HG03442 (cell line): Measurements from ENCODE around the gene ANK2.

Experiments
- ATAC-seq: cut with Tn5 transposase; IDR thresholded peaks from one replicate; pipeline ENCODE4 v1.9.1; 2021; ENCODE audit warnings: mild to moderate bottlenecking, moderate library complexity; ENCODE audit not compliant: unreplicated experiment

ANK2 gene

GRCh38 chr4:113383111-113383785, 333.8 kb downstream of the ANK2 start:
- no peak for ATAC-seq

DNA sequence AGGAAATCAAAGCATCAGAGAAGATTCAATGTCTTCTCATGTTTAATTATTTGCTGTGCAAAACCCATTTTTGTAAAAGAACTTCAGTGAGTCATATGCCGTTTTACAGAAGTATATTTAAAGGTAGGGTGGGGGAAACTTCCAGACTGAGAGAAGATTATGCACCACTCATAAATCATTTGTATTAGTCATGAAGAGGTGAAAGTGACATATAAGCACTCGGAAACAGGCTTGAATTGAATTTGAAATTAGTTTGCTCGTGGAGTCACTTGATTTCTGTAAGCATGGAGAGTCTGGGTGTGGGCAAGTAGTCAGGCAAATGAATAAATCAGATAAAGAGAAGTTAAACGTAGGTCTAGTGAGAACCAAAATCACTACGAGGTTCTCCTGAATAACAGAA, 335.1 kb downstream of the ANK2 start:
- ATAC-seq = no peak

DNA sequence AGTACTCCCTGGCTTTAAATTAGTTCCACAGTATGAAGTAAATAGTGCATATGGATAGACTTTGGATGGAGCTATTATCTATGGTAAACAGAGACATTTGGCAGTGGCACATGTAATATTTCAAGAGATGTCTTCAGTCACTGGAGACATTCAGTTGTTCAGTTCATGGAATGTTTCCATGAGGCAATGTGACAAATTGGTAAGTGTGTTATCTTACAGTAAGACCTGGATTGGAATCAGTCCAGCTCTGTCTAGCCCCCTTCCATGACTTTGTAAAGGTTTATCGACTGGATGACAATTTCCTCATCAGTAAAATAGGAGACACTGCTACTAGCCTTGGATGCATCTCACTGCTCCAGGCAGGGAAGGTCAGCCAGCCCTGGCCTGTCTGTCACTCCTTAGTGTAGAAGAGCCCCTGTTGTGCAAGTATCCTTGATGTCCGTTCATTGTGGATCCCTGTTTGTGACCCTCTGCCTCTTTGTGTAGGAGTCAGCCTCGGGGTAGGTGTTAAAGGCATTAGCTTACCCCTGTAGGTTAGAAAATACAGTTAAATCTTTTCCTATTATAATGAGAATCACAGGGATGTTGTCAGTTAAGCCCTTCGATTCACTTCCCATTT, 335.9 kb downstream of the ANK2 start:
- no peak for ATAC-seq

GRCh38 chr4:113389160-113389559, 339.7 kb downstream of the ANK2 start:
- no peak for ATAC-seq

DNA sequence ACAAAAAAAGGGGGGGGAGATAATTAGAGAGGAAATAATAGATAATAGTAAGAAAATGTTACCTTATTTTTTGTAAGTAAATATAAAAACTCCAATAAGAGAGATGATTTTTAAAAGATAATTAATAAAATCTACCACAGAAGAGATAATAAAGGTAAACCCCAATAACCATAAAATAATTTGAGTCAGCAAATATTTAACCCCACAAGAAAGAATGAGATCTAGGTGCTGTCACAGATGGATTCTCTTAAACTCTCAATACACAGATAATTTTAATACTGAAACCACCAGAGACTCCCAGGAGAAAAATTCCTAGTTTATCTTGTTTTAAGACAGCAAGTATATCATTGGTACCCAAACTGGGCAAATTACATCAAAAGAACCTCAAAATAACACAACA, 341.4 kb downstream of the ANK2 start:
- ATAC-seq = no peak

DNA sequence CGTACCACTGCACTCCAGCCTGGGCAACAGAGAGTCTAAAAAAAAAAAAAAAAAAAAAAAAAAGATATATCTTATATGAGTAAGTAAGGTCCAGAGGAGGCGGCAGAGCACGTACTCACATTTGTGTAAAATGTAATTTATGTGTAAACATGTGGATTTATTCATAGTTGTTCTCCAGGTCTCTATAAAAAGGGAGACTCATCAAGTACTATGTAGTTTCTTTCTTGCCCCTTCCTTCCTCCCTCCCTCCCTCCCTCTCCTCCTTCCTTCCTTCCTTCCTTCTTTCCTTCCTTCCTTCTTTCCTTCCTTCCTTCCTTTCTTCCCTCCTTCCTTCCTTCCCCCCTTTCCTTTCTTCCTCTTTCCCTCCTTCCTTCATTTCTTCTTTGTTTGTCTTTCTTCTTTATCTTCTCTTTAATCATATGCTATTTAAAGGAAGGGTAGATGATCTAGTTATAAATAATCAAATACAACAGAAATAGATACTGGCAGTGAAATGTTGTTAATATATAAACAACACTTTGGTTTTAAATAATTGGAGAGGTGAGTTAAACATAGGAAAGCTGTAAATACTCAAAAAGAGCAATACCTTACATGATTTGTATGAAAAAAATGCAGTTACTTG, 344.8 kb downstream of the ANK2 start:
- no peak for ATAC-seq

- ATAC-seq = peak; percentile 94
Measured at GRCh38 chr4:113394730-113395530, 345.5 kb downstream of the ANK2 start.

GRCh38 chr4:113397114-113397701, 347.8 kb downstream of the ANK2 start:
- ATAC-seq = no peak

DNA sequence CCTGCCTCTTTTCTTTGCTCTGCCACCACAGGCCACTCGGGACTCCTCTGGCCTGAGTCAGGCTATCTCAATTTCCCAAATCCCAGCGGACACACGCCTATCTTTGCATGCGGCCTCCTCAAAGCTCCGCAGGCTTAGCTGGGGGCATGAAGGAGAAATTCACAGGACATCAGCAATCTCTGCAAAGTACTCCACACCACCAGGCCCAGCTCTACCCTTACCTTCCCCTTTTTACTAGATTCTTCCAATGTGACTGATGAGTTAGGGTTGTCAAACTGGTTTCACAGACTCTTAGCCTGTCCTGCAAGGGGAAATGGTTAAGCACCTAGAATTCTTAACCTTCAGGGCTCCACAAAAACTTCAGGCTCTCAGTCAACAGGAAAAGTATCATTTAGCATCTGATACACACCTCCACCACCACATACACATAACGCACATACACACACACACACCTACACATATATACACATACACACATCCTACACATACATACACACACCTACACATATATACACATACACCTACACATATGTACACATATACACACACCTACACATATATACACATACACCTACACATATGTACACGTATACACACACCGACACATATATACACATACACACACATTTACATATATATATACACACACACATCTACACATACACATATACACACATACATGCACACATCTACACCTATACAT, 349.1 kb downstream of the ANK2 start:
- ATAC-seq = no peak

DNA sequence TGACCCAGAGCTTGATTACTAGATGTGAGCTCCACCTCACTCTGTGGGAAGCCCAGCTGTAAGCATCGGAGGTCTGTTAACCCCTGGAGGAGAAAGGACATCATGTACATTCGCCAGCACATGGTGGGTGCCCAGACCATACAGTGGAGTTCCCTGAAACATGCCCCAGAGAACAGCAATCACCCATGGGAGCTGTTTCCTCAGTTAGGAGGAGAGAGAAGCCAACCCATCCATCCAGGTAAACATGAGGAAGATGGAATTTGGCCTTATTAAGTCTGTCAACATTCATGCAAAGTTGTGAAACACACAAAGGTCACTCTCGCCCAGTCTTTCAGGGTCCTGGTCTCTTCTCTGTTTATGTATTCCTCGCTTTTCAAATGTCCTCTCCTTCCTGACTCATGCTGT, 354.7 kb downstream of the ANK2 start:
- no peak for ATAC-seq

- no peak for ATAC-seq
Measured at GRCh38 chr4:113404841-113405240, 355.4 kb downstream of the ANK2 start.

GRCh38 chr4:113405874-113406722, 356.6 kb downstream of the ANK2 start:
- ATAC-seq = no peak

- ATAC-seq = no peak
Measured at GRCh38 chr4:113406723-113407016, 357.2 kb downstream of the ANK2 start.

GRCh38 chr4:113407409-113407808, 358.0 kb downstream of the ANK2 start:
- ATAC-seq = no peak

DNA sequence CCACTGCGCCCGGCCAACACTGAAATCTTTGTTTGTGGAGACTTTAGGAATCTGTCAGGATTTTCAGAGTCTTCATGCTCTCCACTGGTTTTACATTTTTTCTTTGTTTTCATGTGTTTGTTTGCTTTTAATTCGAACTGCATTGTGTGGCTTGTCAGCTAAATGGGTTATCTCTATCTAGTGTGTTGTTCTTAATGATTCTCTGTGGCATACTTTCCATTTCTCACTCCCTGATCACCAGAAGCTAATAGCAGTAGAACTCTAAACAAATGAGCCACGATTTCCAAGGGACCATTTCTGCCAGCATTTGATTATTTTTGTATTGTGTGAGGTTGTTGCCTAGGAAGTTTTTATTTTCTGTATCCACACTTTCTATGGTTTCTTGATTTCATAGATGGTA, 359.7 kb downstream of the ANK2 start:
- no peak for ATAC-seq

- no peak for ATAC-seq
Measured at GRCh38 chr4:113410686-113411085, 361.2 kb downstream of the ANK2 start.

GRCh38 chr4:113411496-113411938, 362.1 kb downstream of the ANK2 start:
- no peak for ATAC-seq

GRCh38 chr4:113419631-113420030, 370.2 kb downstream of the ANK2 start:
- ATAC-seq = no peak

DNA sequence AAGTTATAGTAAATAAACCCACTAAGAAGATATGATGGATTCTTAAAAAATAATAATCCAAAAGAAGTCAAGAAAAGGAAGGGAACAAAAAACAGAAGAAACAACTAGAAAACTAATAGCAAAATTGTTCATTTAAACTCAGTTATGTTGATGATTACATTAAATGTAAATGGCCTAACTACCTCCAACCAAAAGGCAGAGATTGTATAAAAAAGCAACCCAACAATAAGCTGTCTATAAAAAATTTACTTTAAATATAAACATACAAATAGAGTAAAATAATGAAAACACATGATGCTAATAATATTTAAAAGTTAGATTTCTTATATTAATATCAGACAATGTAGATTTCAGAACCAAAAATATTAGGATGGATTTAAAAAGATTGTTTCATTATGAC, 371.5 kb downstream of the ANK2 start:
- ATAC-seq = no peak

DNA sequence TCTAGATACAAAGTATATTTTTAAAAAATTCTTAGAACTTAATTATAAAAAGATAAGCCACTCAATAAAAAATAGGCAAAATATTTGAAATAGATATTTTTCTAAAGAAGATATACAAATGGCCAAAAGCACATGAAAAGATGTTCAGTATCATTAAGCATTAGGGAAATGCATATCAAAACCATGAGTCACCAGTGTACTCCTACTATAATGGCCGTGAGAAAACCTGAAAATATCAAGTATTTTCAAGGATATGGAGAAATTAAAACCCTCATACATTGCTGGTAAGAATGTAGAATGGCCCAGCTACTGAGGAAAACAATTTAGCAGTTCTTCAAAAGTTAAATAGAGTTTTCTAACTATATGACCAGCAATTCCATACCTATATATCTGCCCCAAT, 374.2 kb downstream of the ANK2 start:
- ATAC-seq = no peak
